Posterior vena cava (tissue), 2 donors: Measurements from ENCODE around the gene ROPN1L. TPM values are rescaled to one million over a fixed set of nuclear protein-coding genes. Genes with fewer than 3 reads are reported as not detected.
"Not testable (repeated sequence)": the region's sequence is repeated elsewhere in the genome, so short reads cannot be mapped to it uniquely, and the experiment has no call there.

Experiments used
- DNase-seq: peaks from one replicate; pipeline ENCODE4 v3.0.0-alpha.2; 2020; ENCODE audit warnings: low spot score
- intact Hi-C, 2 donors: fragments of 100-400 bp; cut with DNase I; formaldehyde crosslinking; loops; one replicate each; pipeline versions ENCODE4 v1.14.1 to v1.14.2; 2022 to 2023
- microRNA-seq, 2 donors: library from miRNA; unstranded; fragments of <30 nt; microRNA quantifications; one replicate each; pipeline ENCODE4 v1.2.0, GENCODE V29; 2020 to 2021; ENCODE audit warnings: borderline microRNAs expressed in 2 of 2
- total RNA-seq, 2 donors: library from RNA; stranded (reverse); fragmentation: NEBNext Ultra II Directional; extraction: Animal tissue kit (Norgen Biotek cat#: 25700); gene quantifications; one replicate each; pipeline ENCODE4 v1.2.1, GENCODE V29; 2021
- donor health status: DM: yes; HTN: yes; CAD: no.
- donor health status: DM: yes; HTN: yes; CAD: no.

Gene ROPN1L
- total RNA-seq, 2 donors from 2014 or later: 0.67 TPM; not detected in 1

GRCh38 chr5:10511741-10512640 is 70.3 kb downstream of the ROPN1L start:
- DNase-seq: no peak
- intact Hi-C loops: no loop called here

GRCh38 chr5:10513501-10514442 is 72.1 kb downstream of the ROPN1L start:
- DNase-seq: no peak
- intact Hi-C loops: no loop called here

GRCh38 chr5:10514572-10514971 is 72.9 kb downstream of the ROPN1L start:
- DNase-seq, intact Hi-C loops: not testable (repeated sequence)

Small RNA genes within 50 kb of the gene (microRNA-seq; reads per million reads assigned to microRNA genes)
- 0 reads per million in 2 donors for gene MIR6131

Other genes starting within 250 kb of the ROPN1L start
- 10 to 100 TPM; 10.6 to 17.2 TPM for gene ATPSCKMT, start 192.0 kb upstream of the ROPN1L start, total RNA-seq
- 100 to 1,000 TPM in 1 of 2 donors, 10 to 100 TPM in 1; 97.0 to 124 TPM for gene CCT5, start 191.6 kb upstream of the ROPN1L start, total RNA-seq
- 10 to 100 TPM; 11.8 to 20.4 TPM for gene CMBL, start 134.0 kb upstream of the ROPN1L start, total RNA-seq
- gene MARCHF6, start 88.2 kb upstream of the ROPN1L start, total RNA-seq: 100 to 1,000 TPM; 116 to 127 TPM
- gene ANKRD33B, start 122.2 kb downstream of the ROPN1L start, total RNA-seq: 1 to 10 TPM; 3.3 to 3.9 TPM